22Rv1 (cell line): ENCODE results near the gene ZNF180.

ENCODE experiments used
- CTCF ChIP-seq: fragments of 450-650 bp; IDR thresholded peaks from 2 replicates; pipeline ENCODE4 v1.5.1; 2017; ENCODE audit warnings: mild to moderate bottlenecking
- ZFX ChIP-seq: fragments of 450-650 bp; IDR thresholded peaks from 2 replicates; pipeline ENCODE4 v1.6.1; 2017; ENCODE audit warnings: antibody characterized with exemption, borderline replicate concordance

- TF ChIP-seq CTCF: no peak
- TF ChIP-seq ZFX: no peak
These were observed 763 bp downstream of the ZNF180 start for GRCh38 chr19:44499559-44499958.
